ENCODE measurements around the gene FANCC.

DNA sequence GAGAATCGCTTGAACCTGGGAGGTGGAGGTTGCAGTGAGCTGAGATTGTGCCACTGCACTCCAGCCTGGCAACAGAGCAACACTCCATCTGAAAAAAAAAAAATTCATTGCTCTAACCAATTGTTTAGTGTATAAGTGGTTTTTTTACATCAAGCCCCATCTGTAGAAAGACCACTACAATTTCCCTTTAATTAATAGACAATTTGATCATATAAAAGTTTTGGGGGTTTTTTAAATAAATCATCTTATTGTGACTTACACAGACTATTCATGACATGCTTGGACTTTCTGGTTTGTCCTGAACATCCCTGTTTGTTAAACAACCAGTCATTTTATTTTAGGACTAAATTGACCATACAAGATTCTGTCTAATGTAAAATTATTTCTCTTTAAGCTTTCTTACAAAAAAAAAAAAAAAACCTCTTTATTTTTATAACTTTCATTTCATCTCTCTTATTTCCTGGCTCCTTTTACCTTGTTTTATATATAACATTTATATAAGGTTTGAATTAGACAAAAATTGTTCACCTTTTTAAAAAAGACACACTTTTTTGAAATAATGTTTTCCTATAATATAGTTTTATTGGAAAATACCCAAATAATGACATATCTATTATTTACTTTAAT lies 9.8 kb upstream of the FANCC start:
- TF ChIP-seq, protein P1, sequence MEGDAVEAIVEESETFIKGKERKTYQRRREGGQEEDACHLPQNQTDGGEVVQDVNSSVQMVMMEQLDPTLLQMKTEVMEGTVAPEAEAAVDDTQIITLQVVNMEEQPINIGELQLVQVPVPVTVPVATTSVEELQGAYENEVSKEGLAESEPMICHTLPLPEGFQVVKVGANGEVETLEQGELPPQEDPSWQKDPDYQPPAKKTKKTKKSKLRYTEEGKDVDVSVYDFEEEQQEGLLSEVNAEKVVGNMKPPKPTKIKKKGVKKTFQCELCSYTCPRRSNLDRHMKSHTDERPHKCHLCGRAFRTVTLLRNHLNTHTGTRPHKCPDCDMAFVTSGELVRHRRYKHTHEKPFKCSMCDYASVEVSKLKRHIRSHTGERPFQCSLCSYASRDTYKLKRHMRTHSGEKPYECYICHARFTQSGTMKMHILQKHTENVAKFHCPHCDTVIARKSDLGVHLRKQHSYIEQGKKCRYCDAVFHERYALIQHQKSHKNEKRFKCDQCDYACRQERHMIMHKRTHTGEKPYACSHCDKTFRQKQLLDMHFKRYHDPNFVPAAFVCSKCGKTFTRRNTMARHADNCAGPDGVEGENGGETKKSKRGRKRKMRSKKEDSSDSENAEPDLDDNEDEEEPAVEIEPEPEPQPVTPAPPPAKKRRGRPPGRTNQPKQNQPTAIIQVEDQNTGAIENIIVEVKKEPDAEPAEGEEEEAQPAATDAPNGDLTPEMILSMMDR (IDR thresholded peaks at IDR 0.05; ENCODE audit: borderline replicate concordance, extremely low read depth, low read length, poor library complexity, severe bottlenecking) = no peak
- no peak for TF ChIP-seq EZH2 (IDR thresholded peaks at IDR 0.05; ENCODE audit: borderline replicate concordance, low read depth, low read length, severe bottlenecking)

Measured in DND-41 (cell line).